Activated T-helper 2 cell treated with anti-CD3 and anti-CD28 coated beads, Interferon-gamma antibody, Interleukin-2, Interleukin-4, amounts not matched to agents 10 μg/mL and 5 μg/mL and 100 μg/mL, durations not matched to agents 14 hours and 24 hours and 36 hours (primary cell): ENCODE measurements around the gene LSM11. TPM values are rescaled to one million over a fixed set of nuclear protein-coding genes. Genes with fewer than 3 reads are reported as not detected.

Experiments used
- DNase-seq: peaks from one replicate; pipeline ENCODE4 v3.0.0; 2021; ENCODE audit warnings: low spot score
- H3K27ac Mint-ChIP-seq: one replicate; pipeline ENCODE4 v1.8.0; 2021; ENCODE audit warnings: mixed read lengths
- H3K27me3 Mint-ChIP-seq: one replicate; pipeline ENCODE4 v1.8.0; 2021; ENCODE audit warnings: low read depth, mixed read lengths
- H3K36me3 Mint-ChIP-seq: one replicate; pipeline ENCODE4 v1.8.0; 2021; ENCODE audit warnings: low read depth, mixed read lengths
- H3K4me1 Mint-ChIP-seq: one replicate; pipeline ENCODE4 v1.8.0; 2021; ENCODE audit warnings: low read depth, mixed read lengths
- H3K4me3 Mint-ChIP-seq: one replicate; pipeline ENCODE4 v1.8.0; 2021; ENCODE audit warnings: low read depth, mild to moderate bottlenecking, moderate library complexity, mixed read lengths
- H3K9me3 Mint-ChIP-seq: one replicate; pipeline ENCODE4 v1.8.0; 2021; ENCODE audit warnings: mixed read lengths
- intact Hi-C: fragments of 100-400 bp; cut with micrococcal nuclease; formaldehyde crosslinking; loops from one replicate; pipeline ENCODE4 v1.15.1; 2023
- total RNA-seq: library from RNA; stranded (reverse); gene quantifications from 2 replicates; pipeline ENCODE4 v1.2.3, GENCODE V29; 2022

The LSM11 gene
- total RNA-seq, 1 donor from 2014 or later, result 8.9 TPM

- no peaks in the 10 kb centered on the region for H3K9me3 Mint-ChIP-seq
- H3K4me1 Mint-ChIP-seq, result peaks cover 18% of the 10 kb centered on the region
- no peaks in the 10 kb centered on the region for H3K27me3 Mint-ChIP-seq
- no peak overlapping the region for H3K4me3 Mint-ChIP-seq
- DNase-seq, result no peak
- intact Hi-C loops, result loop anchor here (5.0 to 10.0 kb wide), 2 partner anchors 398 to 595 kb away; partner anchors contain the start of gene MED7
- peaks cover 43% of the 10 kb centered on the region for H3K36me3 Mint-ChIP-seq
- no peak overlapping the region for H3K27ac Mint-ChIP-seq
These were observed 3.3 kb upstream of the LSM11 start for GRCh38 chr5:157740229-157740610.

DNA sequence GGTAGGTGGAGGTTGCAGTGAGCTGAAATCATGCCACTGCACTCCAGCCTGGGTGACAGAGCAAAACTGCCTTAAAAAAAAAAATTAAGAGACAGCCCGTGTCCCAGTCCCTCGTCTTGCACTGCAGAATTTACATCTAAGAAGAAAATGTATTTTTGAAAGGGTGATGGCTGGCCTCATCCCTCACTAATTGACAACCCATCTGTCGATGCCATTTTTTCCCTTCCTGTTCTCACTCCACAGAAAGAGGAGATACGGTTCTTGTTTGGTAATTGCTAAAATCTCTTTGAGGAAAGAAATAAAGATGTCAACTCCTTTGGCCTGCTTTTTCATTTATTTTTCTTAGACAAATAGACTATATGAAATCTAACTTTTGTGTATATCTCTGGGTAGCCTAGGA lies 2.4 kb upstream of the LSM11 start:
- intact Hi-C loops, result loop anchor here (5.0 to 10.0 kb wide), 2 partner anchors 399 to 596 kb away; partner anchors contain the start of gene MED7
- Mint-ChIP-seq H3K27ac (no peak overlapping the region), H3K4me1 (peaks cover 23% of the 10 kb centered on the region), H3K9me3 (no peaks in the 10 kb centered on the region), H3K4me3 (no peak overlapping the region), H3K36me3 (peaks cover 42% of the 10 kb centered on the region), H3K27me3 (no peaks in the 10 kb centered on the region)
- DNase-seq, result no peak

DNA sequence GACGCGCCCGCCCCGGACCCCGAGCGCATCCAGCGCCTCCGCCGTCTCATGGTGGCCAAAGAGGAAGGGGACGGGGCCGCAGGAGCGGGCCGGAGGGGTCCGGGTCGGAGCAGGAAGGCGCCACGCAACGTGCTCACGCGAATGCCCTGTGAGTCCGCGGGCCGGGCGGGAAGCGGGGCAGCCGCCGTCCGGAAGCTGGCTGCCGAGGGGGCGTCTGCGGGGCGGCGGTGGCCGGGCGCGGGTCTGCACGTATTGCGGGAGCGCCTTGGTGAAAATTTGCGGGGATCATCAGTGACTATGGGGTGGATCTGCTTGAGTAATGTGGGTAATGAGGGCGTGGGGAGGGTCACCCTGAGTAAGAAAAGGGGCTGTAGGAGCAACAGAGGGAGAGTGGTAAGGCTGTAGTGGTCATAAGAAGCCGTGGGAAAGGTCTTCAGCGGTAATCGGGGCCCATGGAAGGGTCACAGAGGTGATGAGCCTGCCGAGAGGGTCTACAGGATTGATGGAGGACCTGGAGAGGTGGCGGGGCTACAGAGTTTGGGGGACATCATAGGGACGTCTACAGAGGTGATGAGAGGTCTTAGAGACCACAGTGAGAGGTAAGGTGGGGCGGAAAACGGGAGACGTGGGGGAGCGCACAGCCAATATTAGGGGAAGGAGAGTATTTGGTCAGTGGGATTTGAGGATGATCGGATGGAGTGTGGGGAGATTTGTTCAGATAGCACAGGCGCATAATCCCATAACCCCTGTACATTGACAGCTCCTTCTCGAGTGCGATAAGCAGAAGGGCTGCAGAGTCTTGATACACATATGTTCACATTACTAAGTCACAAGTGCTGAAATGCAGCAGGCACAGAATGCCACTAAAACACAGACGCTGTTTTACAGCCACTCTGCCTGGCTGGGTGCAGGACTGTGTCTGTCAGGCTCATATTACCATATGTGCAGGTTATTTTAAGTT lies 819 bp downstream of the LSM11 start:
- DNase-seq, result no peak
- Mint-ChIP-seq H3K27ac (peak overlapping the region; percentile 82), H3K27me3 (no peaks in the 10 kb centered on the region), H3K4me3 (peak overlapping the region; percentile 90), H3K9me3 (no peaks in the 10 kb centered on the region), H3K4me1 (peaks cover 39% of the 10 kb centered on the region), H3K36me3 (peaks cover 29% of the 10 kb centered on the region)
- intact Hi-C loops, result loop anchor here (5.0 to 10.0 kb wide), 2 partner anchors 402 to 600 kb away; partner anchors contain the start of gene MED7

DNA sequence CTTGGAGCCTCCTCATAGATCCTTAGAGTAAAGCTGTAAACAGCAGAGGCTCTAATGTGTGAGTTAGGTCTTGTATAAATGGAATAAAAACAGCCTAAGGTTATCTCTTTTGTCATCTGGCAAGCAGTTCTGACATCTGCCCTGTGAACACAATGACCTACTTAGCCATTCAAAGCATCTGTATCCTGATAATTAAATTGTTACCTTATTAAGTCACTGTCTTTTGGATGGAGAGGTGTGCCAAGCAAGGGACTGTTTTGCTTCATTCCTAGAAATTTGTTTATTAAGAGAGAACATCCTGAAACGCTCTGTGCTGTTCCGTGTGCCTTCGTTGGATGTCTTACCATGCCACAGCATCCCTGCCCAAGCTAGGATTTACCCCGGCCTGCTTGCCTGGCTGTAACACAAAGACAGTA lies 1.5 kb downstream of the LSM11 start:
- H3K36me3 Mint-ChIP-seq, result peaks cover 24% of the 10 kb centered on the region
- peaks cover 39% of the 10 kb centered on the region for H3K4me1 Mint-ChIP-seq

GRCh38 chr5:157747173-157747740 lies 3.7 kb downstream of the LSM11 start:
- Mint-ChIP-seq H3K4me3 (no peak overlapping the region), H3K4me1 (peaks cover 39% of the 10 kb centered on the region), H3K27ac (no peak overlapping the region), H3K36me3 (peaks cover 23% of the 10 kb centered on the region), H3K9me3 (no peaks in the 10 kb centered on the region), H3K27me3 (no peaks in the 10 kb centered on the region)
- DNase-seq, result no peak
- intact Hi-C loops, result loop anchor here (10.0 kb wide), 1 partner anchor 602 kb away; the partner anchor contains the start of gene MED7

More for the DNA sequence above, 1.5 kb downstream of the LSM11 start:
- no peaks in the 10 kb centered on the region for H3K9me3 Mint-ChIP-seq
- DNase-seq, result no peak
- no peaks in the 10 kb centered on the region for H3K27me3 Mint-ChIP-seq
- H3K4me3 Mint-ChIP-seq, result peak overlapping the region; percentile 90
- intact Hi-C loops, result loop anchor here (10.0 kb wide), 1 partner anchor 600 kb away; the partner anchor contains the start of gene MED7
- H3K27ac Mint-ChIP-seq, result no peak overlapping the region

- Mint-ChIP-seq H3K4me1 (peaks cover 35% of the 10 kb centered on the region), H3K36me3 (peaks cover 26% of the 10 kb centered on the region), H3K9me3 (no peaks in the 10 kb centered on the region), H3K27me3 (no peaks in the 10 kb centered on the region), H3K27ac (no peak overlapping the region), H3K4me3 (no peak overlapping the region)
- intact Hi-C loops, result loop anchor here (10.0 kb wide), 1 partner anchor 603 kb away; the partner anchor contains the start of gene MED7
- no peak for DNase-seq
These were observed 4.5 kb downstream of the LSM11 start for GRCh38 chr5:157747766-157748700.

DNA sequence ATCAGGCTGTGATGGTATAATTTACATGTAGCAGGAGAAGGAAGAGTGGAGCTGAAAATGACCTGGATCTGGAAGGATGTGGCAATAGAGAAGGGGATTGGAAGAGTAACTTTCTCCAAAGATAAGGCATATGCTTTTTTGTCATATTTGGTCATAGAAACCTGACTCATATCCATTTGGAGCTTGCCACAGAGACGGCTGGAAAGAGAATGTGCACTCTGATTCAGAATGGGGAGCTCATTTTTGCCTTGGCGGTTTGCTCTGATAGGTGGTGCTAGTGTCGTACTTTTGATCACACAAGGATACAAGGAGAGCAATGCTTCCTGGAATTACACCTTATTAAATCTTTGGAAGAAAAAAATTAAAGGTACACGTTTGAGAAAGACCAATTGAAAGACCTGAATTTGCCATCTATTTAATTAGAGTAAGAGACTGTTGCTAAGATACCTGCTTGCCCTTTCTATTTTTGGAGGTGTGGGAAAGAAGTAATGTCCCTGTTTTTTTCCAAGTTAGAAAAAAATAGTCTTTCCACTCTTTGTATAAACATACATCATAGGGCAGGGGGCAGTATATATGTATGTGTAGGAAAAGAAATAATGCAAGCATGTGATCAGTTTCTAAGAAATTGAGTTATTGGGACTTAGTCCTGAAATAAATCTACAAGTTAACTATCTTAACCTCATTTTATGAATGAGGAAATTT lies 5.4 kb downstream of the LSM11 start:
- no peak overlapping the region for H3K4me3 Mint-ChIP-seq
- no peak overlapping the region for H3K27ac Mint-ChIP-seq
- H3K36me3 Mint-ChIP-seq, result peaks cover 32% of the 10 kb centered on the region
- peaks cover 31% of the 10 kb centered on the region for H3K4me1 Mint-ChIP-seq
- no peaks in the 10 kb centered on the region for H3K27me3 Mint-ChIP-seq
- no peaks in the 10 kb centered on the region for H3K9me3 Mint-ChIP-seq
- intact Hi-C loops, result loop anchor here (10.0 kb wide), 1 partner anchor 604 kb away; the partner anchor contains the start of gene MED7
- DNase-seq, result no peak

DNA sequence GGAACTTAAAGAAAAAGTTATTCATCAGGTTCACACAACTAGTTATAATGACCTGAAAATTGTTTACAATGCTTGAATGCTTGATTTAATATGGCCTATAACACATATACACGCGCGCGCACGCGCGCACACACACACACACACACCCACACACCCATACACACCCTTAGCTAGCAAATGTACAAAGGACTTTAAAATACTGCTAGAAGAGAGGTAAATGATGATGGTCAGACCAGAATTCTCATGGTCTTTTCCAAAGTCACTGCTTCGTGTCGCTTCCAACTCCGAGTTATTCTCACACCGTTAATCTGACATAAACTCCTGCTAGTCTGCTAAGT lies 5.9 kb downstream of the LSM11 start:
- DNase-seq, result no peak

DNA sequence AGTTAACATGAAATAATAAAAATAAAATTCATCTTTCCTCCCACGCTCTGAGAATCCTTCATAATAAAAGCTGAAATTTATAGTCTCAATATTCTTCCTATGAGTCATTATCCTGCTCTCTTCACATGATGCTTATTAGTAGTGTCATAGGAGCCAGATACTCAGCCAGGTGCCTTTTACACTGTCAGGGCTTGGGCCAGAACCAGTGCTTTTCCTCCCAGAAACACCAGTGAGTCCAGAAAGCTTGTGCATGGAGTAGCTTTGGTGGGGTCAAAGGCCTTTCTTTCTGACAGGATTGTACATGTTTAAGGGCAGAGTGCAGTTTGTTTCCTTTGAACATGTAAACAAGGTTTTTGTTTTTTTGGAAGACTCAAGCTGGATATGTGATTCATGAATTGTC lies 6.8 kb downstream of the LSM11 start:
- no peak for DNase-seq
- intact Hi-C loops, result no loop called here
- Mint-ChIP-seq H3K27ac (no peak overlapping the region), H3K9me3 (no peaks in the 10 kb centered on the region), H3K36me3 (peaks cover 31% of the 10 kb centered on the region), H3K4me3 (no peak overlapping the region), H3K27me3 (no peaks in the 10 kb centered on the region), H3K4me1 (peaks cover 20% of the 10 kb centered on the region)

More for the DNA sequence above, 5.9 kb downstream of the LSM11 start:
- intact Hi-C loops, result loop anchor here (10.0 kb wide), 1 partner anchor 605 kb away; the partner anchor contains the start of gene MED7
- Mint-ChIP-seq H3K4me3 (no peak overlapping the region), H3K27me3 (no peaks in the 10 kb centered on the region), H3K36me3 (peaks cover 30% of the 10 kb centered on the region), H3K9me3 (no peaks in the 10 kb centered on the region), H3K4me1 (peaks cover 28% of the 10 kb centered on the region), H3K27ac (no peak overlapping the region)

GRCh38 chr5:157756122-157756521 lies 12.6 kb downstream of the LSM11 start:
- Mint-ChIP-seq H3K4me1 (peaks cover 14% of the 10 kb centered on the region), H3K27ac (no peak overlapping the region), H3K27me3 (no peaks in the 10 kb centered on the region), H3K9me3 (no peaks in the 10 kb centered on the region), H3K36me3 (peaks cover 41% of the 10 kb centered on the region), H3K4me3 (no peak overlapping the region)
- intact Hi-C loops, result no loop called here
- DNase-seq, result no peak

DNA sequence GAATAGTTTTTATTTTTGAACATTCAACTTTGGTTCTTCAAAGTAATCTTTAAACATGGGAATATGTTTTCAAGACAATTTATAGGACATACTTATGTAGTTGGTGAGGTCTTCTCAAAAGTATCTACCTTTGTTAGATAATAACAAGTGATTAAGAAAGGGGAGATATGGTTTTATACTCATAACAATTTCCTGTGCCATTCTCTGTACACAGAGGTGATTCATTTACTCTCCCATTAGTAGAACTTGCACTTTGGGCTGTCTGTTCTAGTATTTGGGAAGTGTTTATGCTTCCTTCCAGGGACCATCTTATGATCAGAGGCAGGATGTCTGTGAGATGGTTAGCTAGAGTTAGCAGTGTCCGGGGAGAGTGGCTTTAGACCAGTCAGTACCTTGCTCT lies 15.2 kb downstream of the LSM11 start:
- intact Hi-C loops, result no loop called here
- peaks cover 31% of the 10 kb centered on the region for H3K36me3 Mint-ChIP-seq
- no peak overlapping the region for H3K27ac Mint-ChIP-seq
- H3K4me3 Mint-ChIP-seq, result no peak overlapping the region
- H3K9me3 Mint-ChIP-seq, result no peaks in the 10 kb centered on the region
- DNase-seq, result no peak
- peaks cover 14% of the 10 kb centered on the region for H3K4me1 Mint-ChIP-seq
- H3K27me3 Mint-ChIP-seq, result no peaks in the 10 kb centered on the region
